ENCODE results near the gene SHOC2.
A peak's percentile ranks its signal among the peaks of the same experiment; 100 is the strongest.

The SHOC2 gene

DNA sequence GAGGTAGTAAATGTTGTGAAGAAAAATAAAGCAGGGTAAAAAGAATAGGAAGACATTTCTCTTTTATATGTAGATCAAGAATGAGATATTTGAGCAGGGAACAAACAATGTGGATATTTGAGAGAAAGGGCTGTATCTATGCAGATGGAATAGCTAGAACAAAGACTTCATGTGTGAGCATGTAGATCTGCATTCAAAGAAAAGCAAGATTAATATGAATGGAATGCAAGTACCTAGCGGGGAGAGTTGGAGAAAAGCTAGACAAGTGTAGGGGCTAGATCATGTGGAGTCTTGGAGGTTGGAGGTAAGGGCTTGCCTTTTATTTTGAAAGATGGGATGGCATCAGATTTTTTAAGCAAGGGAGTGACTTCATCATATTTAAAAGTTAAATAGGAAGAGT lies 27.1 kb downstream of the SHOC2 start:
- no peak for DNase-seq (ENCODE audit: low spot score)

DNA sequence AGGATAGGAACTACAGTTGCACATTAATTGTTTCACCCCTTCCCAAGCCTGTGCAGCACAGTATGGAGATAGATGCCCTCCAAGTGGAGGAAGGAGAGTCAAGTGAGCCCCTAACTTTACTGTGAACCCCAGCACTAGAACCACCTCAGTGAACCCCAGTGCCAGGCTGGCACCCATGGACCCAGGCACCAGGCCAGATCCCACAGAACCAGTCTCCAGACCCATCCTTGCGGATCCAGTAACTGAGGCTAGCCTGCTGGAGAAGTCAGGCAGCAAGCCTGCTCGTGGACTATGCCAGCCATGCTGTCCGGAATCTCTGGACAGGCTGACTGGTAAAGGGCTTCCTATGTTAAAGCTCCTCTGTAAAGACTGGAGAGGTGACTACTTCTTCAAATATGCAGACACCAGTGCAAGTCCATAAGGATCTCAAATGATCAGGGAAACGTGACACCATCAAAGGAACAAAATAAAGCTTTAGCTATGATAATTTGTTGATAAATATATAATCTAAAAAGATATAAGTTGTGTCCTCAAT lies 27.7 kb downstream of the SHOC2 start:
- peak; percentile 12 for DNase-seq (ENCODE audit: low spot score)

DNA sequence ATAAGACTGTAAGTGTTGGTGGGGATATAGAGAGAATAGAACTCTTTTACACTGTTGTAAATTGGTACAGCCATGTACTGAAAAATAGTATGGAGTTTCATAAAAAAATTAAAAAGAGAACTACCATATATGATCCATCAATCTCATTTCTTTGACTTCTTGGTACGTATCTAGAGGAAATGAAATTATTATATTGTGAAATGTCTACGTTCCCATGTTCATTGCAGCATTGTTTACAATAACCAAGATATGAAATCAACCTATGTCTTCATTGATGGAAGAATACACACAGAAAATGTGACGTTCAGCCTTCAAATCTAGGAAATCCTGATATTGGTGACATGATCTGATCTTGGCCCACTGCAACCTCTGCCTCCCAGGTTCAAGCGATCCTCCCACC lies 32.0 kb downstream of the SHOC2 start:
- no peak for DNase-seq (ENCODE audit: low spot score)

- DNase-seq (ENCODE audit: low spot score) = no peak
Measured at GRCh38 chr10:110957606-110958005, 38.2 kb downstream of the SHOC2 start.

DNA sequence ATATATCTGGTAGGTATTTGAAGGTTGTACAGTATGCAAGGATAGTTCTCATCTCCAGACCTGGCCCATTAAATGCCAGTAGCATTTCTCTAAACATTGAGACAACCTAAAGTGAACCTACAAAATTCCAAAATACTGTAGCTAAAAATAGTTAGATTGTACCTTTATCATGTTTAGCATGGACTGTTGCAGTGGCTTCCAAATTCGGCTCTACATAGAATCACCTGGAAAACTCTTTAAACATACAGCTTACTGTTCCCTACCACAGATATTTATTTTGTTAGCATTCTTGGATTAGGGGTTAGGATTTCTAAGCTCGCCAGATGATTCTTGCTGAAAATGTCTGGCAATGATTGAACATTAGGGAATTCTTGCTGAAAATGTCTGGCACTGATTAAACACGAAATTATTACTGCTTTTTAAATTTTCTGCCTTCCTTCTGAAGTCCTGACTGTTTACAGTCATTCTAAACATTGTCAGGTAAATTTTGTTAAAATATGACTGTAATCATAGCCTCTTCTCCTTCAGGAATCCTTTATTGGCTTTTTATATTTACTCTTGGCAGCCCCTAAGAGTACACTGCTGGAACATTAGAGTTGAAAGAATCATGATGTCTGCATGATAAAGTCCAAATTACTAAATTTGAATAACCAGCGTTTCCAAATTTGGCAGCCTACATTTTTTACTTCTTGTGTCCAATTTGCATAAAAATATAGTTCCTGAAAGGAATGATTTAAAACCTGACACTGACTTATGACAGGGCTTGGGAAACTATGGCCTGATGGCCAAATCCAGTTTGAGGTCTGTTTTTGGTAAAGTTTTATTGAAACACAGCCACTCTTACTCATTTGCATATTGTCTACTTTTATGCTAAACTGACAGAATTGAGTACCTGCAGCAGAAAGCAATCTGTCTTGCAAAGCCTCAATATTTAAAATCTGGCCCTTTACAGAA lies 40.3 kb downstream of the SHOC2 start:
- no peak for DNase-seq (ENCODE audit: low spot score)

DNA sequence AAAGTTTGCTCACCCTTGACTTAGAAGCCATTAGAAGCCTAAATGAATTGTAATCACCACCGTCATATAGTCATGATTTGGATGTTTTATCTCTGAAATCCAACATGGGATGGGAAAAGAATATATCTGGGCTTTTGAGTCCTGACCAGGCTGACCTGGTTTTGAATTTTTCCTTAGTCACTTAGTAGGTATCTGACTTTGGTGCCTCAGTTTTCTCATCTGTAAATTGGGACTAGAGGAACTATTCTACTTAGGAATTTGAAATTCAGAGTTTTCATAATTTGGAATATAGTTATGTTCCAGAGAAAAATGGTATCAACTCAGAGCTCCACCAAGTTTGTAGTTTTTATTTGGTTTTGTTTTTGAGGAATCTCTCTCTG lies 40.9 kb downstream of the SHOC2 start:
- DNase-seq (ENCODE audit: low spot score) = no peak

DNA sequence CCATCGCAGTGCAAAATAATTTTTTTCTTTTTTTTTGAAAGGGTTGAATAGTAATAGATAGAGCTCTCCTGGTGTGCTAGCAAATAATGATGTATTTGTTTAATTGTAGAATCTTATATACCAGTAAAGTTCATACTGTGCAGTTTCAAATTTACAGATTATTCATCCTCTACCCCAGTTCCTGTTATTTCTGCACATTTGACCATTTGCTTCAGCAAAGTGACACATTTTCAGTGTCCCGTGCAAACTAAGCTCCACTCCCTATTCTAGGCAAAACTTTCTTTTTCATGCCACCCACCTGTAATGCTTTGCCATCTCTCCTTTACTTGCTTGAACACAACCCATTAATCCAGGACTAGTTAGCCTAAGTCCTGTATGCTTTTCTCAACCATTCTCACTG lies 43.0 kb downstream of the SHOC2 start:
- DNase-seq (ENCODE audit: low spot score) = no peak

- no peak for DNase-seq (ENCODE audit: low spot score)
Measured at GRCh38 chr10:110963162-110963561, 43.8 kb downstream of the SHOC2 start.

- DNase-seq (ENCODE audit: low spot score) = no peak
Measured at GRCh38 chr10:110964681-110965080, 45.3 kb downstream of the SHOC2 start.

DNA sequence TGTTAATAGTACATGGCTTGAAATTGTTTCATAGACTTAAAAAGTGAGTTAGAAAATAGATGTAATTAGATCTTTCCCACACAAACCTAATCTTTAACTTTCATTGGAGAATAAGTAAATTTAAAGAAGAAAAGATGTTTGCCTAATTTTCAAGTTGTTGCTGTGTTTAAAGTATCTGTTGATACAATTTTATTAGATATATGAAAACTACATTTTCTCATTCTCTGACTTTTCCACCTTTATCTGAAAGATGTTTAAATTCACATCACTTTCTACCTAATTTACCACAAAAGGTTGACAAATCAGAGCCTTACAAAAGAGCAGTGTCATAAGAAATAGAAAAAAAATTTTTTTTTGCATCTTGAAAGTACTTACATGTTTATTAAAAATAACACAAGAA lies 45.8 kb downstream of the SHOC2 start:
- DNase-seq (ENCODE audit: low spot score) = no peak

- no peak for DNase-seq (ENCODE audit: low spot score)
Measured at GRCh38 chr10:110966146-110966545, 46.7 kb downstream of the SHOC2 start.

GRCh38 chr10:110967009-110967630 lies 47.7 kb downstream of the SHOC2 start:
- DNase-seq (ENCODE audit: low spot score) = no peak

GRCh38 chr10:110967645-110968044 lies 48.2 kb downstream of the SHOC2 start:
- DNase-seq (ENCODE audit: low spot score) = no peak

GRCh38 chr10:110969183-110969582 lies 49.8 kb downstream of the SHOC2 start:
- no peak for DNase-seq (ENCODE audit: low spot score)

- DNase-seq (ENCODE audit: low spot score) = no peak
Measured at GRCh38 chr10:110971638-110972037, 52.2 kb downstream of the SHOC2 start.

DNA sequence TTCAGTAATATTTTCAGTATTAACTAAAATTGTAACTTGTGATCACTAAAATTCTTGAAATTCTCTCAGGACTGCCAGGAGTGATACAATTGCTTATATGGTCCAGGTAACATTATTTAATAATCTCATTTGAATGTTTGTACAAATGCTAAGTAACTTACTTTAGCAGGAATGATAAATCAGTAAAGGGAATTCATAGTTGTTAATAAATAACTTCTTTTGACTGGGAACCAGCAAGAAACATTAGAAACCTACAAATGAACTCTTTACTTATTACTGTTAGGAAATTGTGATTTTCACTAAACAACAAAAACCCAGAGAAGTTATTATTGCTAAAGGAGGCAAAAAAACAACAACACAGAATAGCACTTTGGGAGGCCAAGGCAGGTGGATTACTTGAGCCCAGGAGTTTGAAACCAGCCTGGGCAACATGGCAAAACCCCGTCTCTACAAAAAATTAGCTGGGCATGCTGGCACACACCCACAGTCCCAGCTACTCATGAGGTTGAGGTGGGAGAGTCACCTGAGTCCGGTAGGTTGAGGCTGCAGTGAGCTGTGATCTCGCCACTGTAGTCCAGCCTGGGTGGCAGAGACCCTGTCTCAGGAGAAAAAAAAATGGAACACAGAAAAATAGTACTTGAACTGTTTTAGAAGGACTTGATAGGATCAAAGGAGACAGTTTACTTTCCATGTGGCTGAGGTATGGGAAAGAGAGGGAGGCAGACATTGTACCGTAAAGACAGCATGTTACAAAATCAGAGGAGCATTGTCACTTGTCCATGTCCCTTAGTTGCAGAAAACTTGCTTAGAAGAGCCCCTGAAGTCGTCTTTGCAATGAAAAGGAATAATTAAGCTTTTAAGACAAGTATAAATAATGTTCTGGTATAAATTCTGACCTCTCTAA lies 53.1 kb downstream of the SHOC2 start:
- DNase-seq (ENCODE audit: low spot score) = no peak

DNA sequence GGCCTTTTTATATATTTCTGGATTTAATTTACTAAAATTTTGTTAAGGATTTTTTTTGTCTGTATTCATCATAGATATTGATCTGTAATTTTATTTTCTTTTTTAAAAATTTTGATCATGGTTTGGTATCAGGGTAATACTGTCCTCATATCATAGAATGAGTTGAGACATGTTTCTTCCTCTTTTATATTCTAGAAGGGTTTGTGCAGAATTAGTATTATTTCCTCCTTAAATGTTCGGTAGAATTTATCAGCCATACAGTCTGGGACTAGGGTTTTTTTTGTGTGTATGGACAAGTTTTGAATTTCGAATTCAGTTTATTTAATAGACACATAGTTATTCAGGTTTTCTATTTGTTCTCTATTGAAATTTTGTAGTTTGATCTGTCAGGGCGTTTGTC lies 54.0 kb downstream of the SHOC2 start:
- no peak for DNase-seq (ENCODE audit: low spot score)

GRCh38 chr10:110976577-110976976 lies 57.2 kb downstream of the SHOC2 start:
- DNase-seq (ENCODE audit: low spot score) = no peak

GRCh38 chr10:110977662-110978061 lies 58.3 kb downstream of the SHOC2 start:
- no peak for DNase-seq (ENCODE audit: low spot score)

GRCh38 chr10:110978204-110978603 lies 58.8 kb downstream of the SHOC2 start:
- no peak for DNase-seq (ENCODE audit: low spot score)

GRCh38 chr10:110979611-110980010 lies 60.2 kb downstream of the SHOC2 start:
- DNase-seq (ENCODE audit: low spot score) = no peak

DNA sequence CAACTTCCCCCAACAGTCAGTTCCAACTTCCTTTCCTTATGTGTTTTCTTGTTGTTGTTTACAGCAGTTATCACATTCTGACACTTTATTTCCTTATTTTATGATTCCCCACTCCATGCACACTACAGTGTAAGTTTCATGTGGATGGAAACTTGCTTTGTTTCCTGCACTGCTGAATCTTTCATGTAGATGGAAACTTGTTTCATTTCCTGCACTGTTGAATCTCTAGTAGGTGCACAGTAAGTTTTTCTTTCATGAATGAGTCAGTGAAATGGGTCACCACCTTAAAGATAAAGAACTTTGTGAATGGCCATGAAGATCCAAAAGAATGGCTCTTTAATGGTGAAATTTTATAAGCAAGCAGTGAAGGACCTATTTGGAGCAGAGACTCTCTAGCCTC lies 61.4 kb downstream of the SHOC2 start:
- DNase-seq (ENCODE audit: low spot score) = no peak

Measured in AG08396 (cell line).